GM12801 (cell line): ENCODE results near the gene REG4.

Experiments
- CTCF ChIP-seq: IDR thresholded peaks from one replicate; pipeline ENCODE4 v1.5.1; 2011; ENCODE audit warnings: control low read depth; ENCODE audit not compliant: insufficient read length; ENCODE audit errors: extremely low read depth

REG4 gene

DNA sequence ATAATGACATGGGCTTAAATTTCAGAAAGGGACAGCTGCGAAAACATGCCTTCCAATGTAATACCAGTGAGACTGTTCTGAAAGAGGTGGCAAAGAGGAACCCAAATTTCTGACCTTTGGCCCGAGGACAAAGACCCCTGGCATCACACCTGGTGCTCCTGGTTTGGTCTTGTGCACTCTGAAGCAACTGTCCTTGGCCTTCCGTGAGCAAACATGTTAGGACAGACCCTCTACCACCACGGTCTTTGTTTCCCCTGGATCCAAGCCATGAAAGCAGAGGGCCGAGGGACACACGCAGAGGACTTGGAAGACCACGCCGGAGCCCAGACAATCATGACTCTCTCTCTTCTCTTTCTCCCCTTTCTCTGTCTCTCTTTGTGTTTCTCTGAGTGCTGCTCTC lies 6.0 kb downstream of the REG4 start:
- TF ChIP-seq CTCF = no peak

DNA sequence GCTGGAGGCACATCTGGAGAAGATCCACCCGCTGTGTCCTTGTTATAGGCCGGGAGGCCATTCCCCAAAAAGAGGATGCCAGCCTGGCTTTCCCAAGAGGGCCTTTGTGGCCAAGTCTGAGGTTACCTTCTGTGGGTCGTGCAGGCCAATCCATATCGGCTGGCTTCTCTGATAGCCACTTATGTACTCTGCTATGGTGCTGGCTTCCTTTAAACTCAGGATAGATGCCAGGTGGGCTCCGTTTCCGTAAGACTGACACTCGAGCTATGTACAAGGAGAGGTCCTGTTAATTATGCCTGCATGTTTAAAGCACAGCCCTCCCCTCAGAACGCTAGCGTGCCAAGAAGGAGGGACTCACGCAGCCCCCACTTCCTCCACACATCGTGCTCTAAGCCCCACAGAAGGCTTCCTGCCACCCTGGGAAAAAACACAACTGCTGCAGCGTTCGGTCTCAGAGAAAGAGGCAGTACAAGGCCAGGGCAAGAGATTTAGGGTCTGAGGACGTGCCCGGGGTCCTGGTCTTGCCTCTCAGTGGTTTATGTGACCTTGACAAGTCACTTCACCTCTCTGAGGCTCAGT lies 11.6 kb downstream of the REG4 start:
- no peak for TF ChIP-seq CTCF

GRCh38 chr1:119799003-119799402 lies 12.3 kb downstream of the REG4 start:
- no peak for TF ChIP-seq CTCF

DNA sequence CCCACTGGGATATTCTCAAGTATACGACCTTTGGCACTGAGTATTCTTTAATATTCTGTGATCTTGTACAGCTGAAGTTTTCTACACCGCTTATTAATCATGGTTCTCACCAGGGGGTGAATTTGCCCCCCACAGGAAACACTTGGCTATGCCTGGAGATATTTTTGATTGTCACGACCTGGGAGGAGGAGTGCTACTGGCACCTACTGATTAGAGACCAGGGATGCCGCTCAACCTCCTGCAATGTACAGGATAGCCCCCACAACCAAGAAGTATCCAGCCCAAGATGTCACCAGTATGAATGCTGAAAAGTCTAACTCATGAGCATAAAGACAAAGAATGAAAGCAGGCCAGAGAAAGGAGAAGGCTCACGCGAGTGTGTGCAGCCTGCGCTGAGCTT lies 13.7 kb downstream of the REG4 start:
- TF ChIP-seq CTCF = no peak

DNA sequence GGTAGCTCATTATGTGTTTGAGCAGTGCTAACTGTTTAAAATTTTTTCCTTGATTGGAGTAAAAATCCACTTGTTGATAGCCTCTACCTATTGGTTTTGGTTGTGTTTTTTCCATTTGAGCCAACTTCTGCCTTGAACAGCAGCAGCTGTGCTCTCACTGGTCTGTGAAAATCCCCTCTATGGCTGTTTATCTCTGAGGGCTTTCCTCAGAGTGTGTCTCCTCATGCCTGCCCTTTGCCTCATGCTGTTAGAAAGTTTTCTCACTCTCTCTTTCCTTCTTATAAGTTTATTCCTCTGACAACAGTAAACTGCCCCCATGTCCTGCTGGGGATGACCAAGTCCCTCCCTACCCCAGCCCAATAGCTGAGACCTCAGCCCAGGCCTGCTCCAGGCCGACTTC lies 14.1 kb downstream of the REG4 start:
- no peak for TF ChIP-seq CTCF

DNA sequence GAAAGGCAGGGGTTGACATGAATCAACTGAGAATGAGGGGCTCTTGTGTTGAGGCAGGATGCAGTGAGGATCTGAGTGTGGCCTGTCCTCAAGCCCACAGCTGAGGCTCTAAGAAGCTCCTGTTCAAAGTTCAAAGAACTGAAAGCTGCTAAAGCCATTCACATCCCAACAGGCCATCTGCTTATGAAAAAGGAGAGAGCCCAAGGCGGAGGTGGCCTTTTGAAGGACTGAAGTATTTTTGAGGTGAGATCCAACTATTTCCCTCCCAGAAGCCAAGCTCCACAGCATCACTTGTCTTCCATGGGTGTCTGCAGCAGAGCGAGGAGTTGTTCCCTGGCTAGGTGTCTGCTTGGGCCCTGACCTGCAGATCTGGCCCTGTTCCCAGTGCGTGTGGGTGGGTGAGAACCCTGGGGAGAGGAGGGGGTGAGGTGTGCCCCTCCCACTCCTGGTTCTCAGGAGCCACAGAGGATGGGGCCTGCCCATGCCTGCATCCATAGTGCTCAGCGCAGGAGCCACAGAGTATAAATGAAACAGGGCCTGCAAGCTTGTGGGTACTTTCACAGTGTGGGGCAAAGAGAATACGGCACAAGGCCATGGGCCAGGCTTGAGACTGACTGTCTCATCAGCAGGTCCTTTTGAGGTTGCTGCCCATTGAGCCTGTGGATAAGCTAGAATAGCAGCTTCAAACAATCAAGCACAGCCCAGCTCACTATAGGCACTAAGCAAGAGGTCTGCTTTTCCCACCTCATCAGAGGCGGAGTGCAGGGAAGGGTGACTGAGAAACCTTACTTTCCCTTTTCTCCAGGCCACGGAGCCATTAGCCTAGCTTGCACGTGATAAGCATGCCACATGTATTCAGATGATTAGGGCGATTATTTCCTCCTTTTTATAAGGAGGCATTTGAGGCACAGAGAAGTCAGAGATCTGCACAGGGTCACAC lies 15.7 kb downstream of the REG4 start:
- TF ChIP-seq CTCF = no peak

GRCh38 chr1:119794876-119795240 lies 16.4 kb downstream of the REG4 start:
- no peak for TF ChIP-seq CTCF
